Medulla oblongata (tissue), 1 donor: ENCODE data around the gene SLC45A2.
"Not testable (repeated sequence)": the region's sequence is repeated elsewhere in the genome, so short reads cannot be mapped to it uniquely, and the experiment has no call there.

Experiments
- DNase-seq: peaks from one replicate; pipeline ENCODE4 v3.0.0-alpha.2; 2015; ENCODE audit errors: extremely low spot score

SLC45A2 gene

GRCh38 chr5:33921002-33921401 lies 63.5 kb downstream of the SLC45A2 start:
- no peak for DNase-seq

- not testable (repeated sequence) for DNase-seq
These were observed 69.6 kb downstream of the SLC45A2 start for GRCh38 chr5:33914844-33915243.

GRCh38 chr5:33906248-33906647 lies 78.2 kb downstream of the SLC45A2 start:
- not testable (repeated sequence) for DNase-seq

- DNase-seq = no peak
These were observed 79.1 kb downstream of the SLC45A2 start for GRCh38 chr5:33905381-33905780.

GRCh38 chr5:33903118-33903517 lies 81.4 kb downstream of the SLC45A2 start:
- DNase-seq = no peak

- DNase-seq = no peak
These were observed 83.3 kb downstream of the SLC45A2 start for GRCh38 chr5:33901156-33901555.
